T47D (cell line): ENCODE measurements around the gene KIF1C.

ENCODE experiments used
- DNase-seq, 2 experiments: peaks; one replicate each; pipeline versions ENCODE4 v3.0.0 to v3.0.0-alpha.2; 2011 to 2012; ENCODE audit warnings: low read depth in 1 of 2, low spot score in 1 of 2
- JUND ChIP-seq: IDR thresholded peaks from 2 replicates; pipeline ENCODE4 v1.6.1; 2012; ENCODE audit warnings: low read depth
- in situ Hi-C: cut with HindIII; loops from 2 replicates; pipeline ENCODE4 v1.10.0; 2016; ENCODE audit warnings: low sequenced_read_pairs, low pct_unique_long_range_greater_than_20kb

The KIF1C gene

GRCh38 chr17:4959261-4959965 lies 38.3 kb upstream of the KIF1C start:
- in situ Hi-C loops: no loop called here
- no peak for DNase-seq
- no peak for TF ChIP-seq JUND

GRCh38 chr17:4960279-4960922 lies 37.3 kb upstream of the KIF1C start:
- TF ChIP-seq JUND: no peak
- in situ Hi-C loops: no loop called here
- DNase-seq: no peak

DNA sequence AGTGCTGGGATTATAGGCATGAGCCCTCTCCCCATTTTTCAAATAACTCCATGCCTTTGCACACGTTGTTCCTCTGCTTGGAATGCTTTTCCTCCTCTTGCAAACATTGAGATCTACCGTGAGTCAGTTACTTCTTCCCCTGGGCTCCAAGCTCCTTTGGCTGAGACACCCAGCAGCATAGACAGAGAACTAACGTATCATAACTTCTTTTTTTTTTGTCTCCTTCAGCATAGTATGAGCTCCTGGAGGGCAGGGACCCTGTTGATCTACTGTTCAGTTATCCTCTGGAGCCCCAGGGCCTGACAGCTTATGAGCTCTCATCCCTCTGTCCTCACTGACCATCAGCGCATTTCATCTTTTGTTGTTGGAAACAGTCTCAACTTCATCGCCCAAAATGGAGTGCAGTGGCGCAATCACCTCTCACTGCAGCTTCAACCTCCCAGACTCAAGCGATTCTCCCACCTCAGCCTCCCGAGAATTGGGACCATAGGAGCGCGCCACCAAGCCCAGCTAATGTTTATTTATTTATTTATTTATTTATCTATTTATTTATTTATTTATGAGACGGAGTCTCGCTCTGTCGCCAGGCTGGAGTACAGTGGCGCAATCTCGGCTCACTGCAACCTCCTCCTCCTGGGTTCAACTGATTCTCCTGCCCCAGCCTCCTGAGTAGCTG lies 32.3 kb upstream of the KIF1C start:
- no peak for TF ChIP-seq JUND
- no peak for DNase-seq
- in situ Hi-C loops: no loop called here

GRCh38 chr17:4966844-4967538 lies 30.8 kb upstream of the KIF1C start:
- in situ Hi-C loops: no loop called here
- DNase-seq: peak; percentile 97 to 99
- no peak for TF ChIP-seq JUND

DNA sequence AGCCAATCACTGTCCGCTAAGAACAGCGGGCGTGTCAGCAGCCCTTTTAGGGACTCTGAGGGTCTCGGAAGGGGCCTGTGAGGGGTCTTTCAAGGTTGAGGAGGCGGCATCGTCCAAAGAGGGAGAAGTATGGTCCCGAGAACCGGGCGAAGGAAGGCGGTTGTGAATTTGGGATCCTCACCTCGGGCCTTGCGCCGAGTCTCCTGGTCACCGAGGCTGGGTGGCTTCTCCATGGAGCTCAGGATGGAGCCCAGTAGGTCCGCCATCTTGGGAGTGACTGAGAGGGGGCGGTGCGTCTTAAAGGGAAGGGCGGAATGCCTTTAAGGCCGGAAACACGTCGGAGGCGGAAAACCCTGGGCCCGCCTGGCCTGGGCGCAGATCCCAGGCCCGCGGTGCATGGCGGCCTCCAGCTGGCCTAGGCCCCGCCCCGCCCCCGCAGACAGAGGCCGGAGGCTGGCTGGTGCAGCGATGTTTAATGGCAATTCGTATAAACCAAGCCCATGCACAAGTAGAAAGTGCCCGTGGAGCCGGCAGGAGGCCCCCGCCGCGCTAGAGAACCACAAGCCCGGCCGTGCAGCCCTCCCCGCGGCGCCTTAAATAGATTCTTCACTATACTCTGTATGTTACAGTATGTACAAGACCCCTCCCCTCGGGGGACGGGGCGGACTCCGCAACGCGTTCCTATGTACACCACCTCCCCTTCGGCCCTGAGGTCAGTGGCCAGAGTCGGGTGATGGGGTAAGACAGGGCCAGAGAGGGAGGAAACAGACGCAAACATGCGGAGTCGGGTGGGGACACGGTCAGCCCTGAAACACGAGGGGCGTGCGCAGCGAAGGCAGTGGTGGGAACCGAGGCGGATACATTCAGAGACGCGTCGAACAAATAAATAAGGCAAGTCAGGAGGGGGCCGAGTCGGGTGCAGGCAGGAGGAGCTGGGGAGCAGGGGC lies 29.9 kb upstream of the KIF1C start, which contains the start of gene SPAG7:
SPAG7 (minus strand) TSS at position 279 of the 947 bp plus-strand sequence; CDS start at position 266, 13 bp downstream.
- DNase-seq: peak; percentile 74 to 95
- in situ Hi-C loops: no loop called here
- TF ChIP-seq JUND: no peak

- no peak for DNase-seq
- in situ Hi-C loops: no loop called here
- no peak for TF ChIP-seq JUND
Observed at GRCh38 chr17:4968486-4969046, 29.2 kb upstream of the KIF1C start.

GRCh38 chr17:4969047-4969550 lies 28.7 kb upstream of the KIF1C start:
- no peak for DNase-seq
- TF ChIP-seq JUND: no peak
- in situ Hi-C loops: no loop called here

DNA sequence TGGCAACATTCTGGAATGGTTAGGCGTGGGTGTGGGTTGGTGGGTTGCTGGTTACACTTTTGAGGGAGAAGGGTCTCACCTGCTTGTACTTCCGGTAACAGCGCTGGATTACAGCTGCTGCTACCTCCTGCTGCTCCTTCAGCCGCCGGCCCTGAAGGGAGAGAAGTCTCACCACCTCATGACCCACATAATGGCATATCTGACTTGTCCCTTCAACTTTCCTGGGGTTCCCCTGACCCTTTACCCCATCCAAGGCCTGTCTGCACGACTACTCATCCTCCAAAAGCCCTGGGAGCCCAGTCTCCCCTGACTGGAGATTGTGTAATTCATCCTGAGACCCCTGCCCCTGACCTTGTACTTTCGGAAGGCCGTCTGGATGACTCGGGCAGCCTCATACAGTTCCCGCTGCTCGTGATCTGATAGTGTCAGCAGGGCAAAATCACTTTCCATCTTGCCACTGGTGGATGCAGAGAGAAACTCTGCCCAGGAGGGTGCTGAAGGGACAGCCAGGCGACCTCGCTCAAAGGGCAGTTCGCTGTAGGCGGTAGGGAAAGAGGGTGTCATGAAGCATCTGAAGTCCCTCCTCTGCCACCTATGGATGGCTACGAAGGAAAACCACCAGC lies 28.1 kb upstream of the KIF1C start:
- TF ChIP-seq JUND: no peak
- in situ Hi-C loops: no loop called here
- DNase-seq: no peak

- no peak for TF ChIP-seq JUND
- DNase-seq: no peak
- in situ Hi-C loops: no loop called here
Observed at GRCh38 chr17:4970273-4970672, 27.5 kb upstream of the KIF1C start.

DNA sequence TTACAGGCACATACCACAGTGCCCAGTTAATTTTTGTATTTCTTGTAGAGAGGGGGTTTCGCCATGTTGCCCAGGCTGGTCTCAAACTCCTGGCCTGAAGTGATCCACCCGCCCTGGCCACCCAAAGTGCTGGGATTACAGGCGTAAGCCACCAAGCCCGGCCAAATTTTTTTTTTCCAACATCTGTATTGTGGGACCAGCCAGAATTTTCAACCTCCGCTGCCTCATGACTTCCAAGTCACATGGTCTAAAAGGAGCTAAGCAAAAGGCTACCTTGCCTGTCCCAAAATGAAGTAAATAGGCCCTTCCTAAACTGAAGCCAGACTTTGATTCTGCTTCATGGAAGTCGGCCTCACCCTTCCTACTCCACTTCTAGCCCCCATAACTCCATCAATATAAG lies 25.9 kb upstream of the KIF1C start:
- no peak for DNase-seq
- in situ Hi-C loops: no loop called here
- TF ChIP-seq JUND: no peak

DNA sequence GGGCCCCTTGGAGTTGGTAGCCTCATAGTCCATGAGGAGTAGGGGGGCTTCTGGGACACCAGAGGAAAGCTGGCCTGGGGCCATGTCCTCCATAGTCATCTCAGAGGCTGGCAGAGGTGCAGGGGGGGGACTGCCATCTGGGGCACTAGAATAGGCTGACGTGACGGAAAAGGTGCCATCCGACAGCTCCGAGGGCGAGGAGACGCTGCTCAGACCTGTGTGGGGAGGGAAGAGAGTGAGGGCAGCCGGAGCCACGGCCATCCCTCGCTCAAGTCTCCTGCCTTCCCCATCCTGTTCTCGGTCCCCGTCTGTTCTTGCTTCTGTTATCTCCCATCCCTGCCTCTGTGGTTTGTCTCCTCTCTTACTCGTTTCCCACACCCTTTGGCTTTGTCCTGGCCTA lies 25.4 kb upstream of the KIF1C start:
- in situ Hi-C loops: no loop called here
- TF ChIP-seq JUND: no peak
- DNase-seq: no peak
